Measurements from ENCODE around the gene CPNE5.

Gene CPNE5

GRCh38 chr6:36833182-36833789, 6.0 kb downstream of the CPNE5 start:
- no peak for DNase-seq

- DNase-seq = no peak
Measured at GRCh38 chr6:36832313-36832712, 6.9 kb downstream of the CPNE5 start.

GRCh38 chr6:36830577-36830976, 8.7 kb downstream of the CPNE5 start:
- no peak for DNase-seq

GRCh38 chr6:36829919-36830544, 9.2 kb downstream of the CPNE5 start:
- DNase-seq = peak; percentile 88

GRCh38 chr6:36827261-36828079, 11.8 kb downstream of the CPNE5 start:
- DNase-seq = no peak

- no peak for DNase-seq
Measured at GRCh38 chr6:36826520-36827227, 12.6 kb downstream of the CPNE5 start.

GRCh38 chr6:36825994-36826393, 13.2 kb downstream of the CPNE5 start:
- no peak for DNase-seq

GRCh38 chr6:36825452-36825851, 13.8 kb downstream of the CPNE5 start:
- DNase-seq = no peak

GRCh38 chr6:36824253-36824652, 15.0 kb downstream of the CPNE5 start:
- DNase-seq = no peak

GRCh38 chr6:36823421-36824096, 15.7 kb downstream of the CPNE5 start:
- no peak for DNase-seq

- DNase-seq = no peak
Measured at GRCh38 chr6:36822506-36823269, 16.6 kb downstream of the CPNE5 start.

- DNase-seq = no peak
Measured at GRCh38 chr6:36821581-36822335, 17.5 kb downstream of the CPNE5 start.

GRCh38 chr6:36820700-36821580, 18.3 kb downstream of the CPNE5 start:
- DNase-seq = no peak

GRCh38 chr6:36818756-36819155, 20.5 kb downstream of the CPNE5 start:
- DNase-seq = no peak

GRCh38 chr6:36817847-36818246, 21.4 kb downstream of the CPNE5 start:
- DNase-seq = no peak

GRCh38 chr6:36817176-36817817, 21.9 kb downstream of the CPNE5 start:
- no peak for DNase-seq

- no peak for DNase-seq
Measured at GRCh38 chr6:36815962-36816735, 23.1 kb downstream of the CPNE5 start.

- DNase-seq = no peak
Measured at GRCh38 chr6:36814249-36814648, 25.0 kb downstream of the CPNE5 start.

- DNase-seq = no peak
Measured at GRCh38 chr6:36813526-36813925, 25.7 kb downstream of the CPNE5 start.
